ENCODE data around the gene POGLUT3. TPM values are rescaled to one million over a fixed set of nuclear protein-coding genes. Genes with fewer than 3 reads are reported as not detected.

POGLUT3 gene
- total and polyA plus RNA-seq, 9 of the 15 experiments (the other 6 are each of a cell fraction or from before 2014, with no cell fraction given), result 4.6 to 29.7 (median 17.8) TPM

GRCh38 chr11:108467091-108467823, 30.9 kb downstream of the POGLUT3 start, which contains the start of gene C11orf65 (continued):
- TF ChIP-seq NKRF (IDR thresholded peaks at IDR 0.05; ENCODE audit: borderline replicate concordance), result peak; percentile 90
- peak in 1 of 2 experiments; percentile 66; a peak in 2 of 4 replicates for TF ChIP-seq MAZ (CRISPR knock-in tag; conservative IDR thresholded peaks at IDR 0.05 in 1 of 2, IDR thresholded peaks at IDR 0.05 in 1 of 2)
- no peak for TF ChIP-seq NFXL1 (CRISPR knock-in tag; IDR thresholded peaks at IDR 0.05)
- peak; percentile 48; the same call in 1 of the 2 replicates for TF ChIP-seq RB1 (IDR thresholded peaks at IDR 0.05; ENCODE audit: low read depth)
- TF ChIP-seq ZBTB9 (CRISPR knock-in tag; IDR thresholded peaks at IDR 0.05), result peak; percentile 58; the same call in 1 of the 2 replicates
- peak; percentile 46; the same call in 1 of the 2 replicates for TF ChIP-seq STAT5A (IDR thresholded peaks at IDR 0.05; ENCODE audit: borderline replicate concordance, low read length)
- 0 out of 2 replicates have a peak, but pooled peaks have one; percentile 57 for TF ChIP-seq HLTF (IDR thresholded peaks at IDR 0.05)
- TF ChIP-seq ZBTB11 (CRISPR knock-in tag; IDR thresholded peaks at IDR 0.05), result peak in 1 of 3 experiments; percentile 82; a peak in 2 of 6 replicates
- TF ChIP-seq KDM4B (IDR thresholded peaks at IDR 0.05; ENCODE audit: borderline replicate concordance in 2 of 2, low read depth in 1 of 2), result 0 out of 4 replicates have a peak, but pooled peaks of 1 of the 2 experiments have one; percentile 31
- TF ChIP-seq TEAD1 (CRISPR knock-in tag; IDR thresholded peaks at IDR 0.05), result no peak; a peak in 1 of 4 replicates
- peak; percentile 73 for TF ChIP-seq RBBP5 (IDR thresholded peaks at IDR 0.05; ENCODE audit: borderline replicate concordance, insufficient read depth, low read length, poor library complexity, severe bottlenecking)
- peak; percentile 68; the same call in 1 of the 2 replicates for TF ChIP-seq CGGBP1 (CRISPR knock-in tag; IDR thresholded peaks at IDR 0.05)
- no peak for TF ChIP-seq HDAC8 (tag; IDR thresholded peaks at IDR 0.05)
- TF ChIP-seq ZNF174 (CRISPR knock-in tag; IDR thresholded peaks at IDR 0.05), result no peak
- TF ChIP-seq ZNF644 (tag; IDR thresholded peaks at IDR 0.05; ENCODE audit: low read depth), result 0 out of 2 replicates have a peak, but pooled peaks have one; percentile 49
- no peak for TF ChIP-seq FOXO4 (CRISPR knock-in tag; IDR thresholded peaks at IDR 0.05)

Measured in K562 (cell line).